Neural cell (in vitro differentiated cells): ENCODE measurements around the gene SFRP4. TPM values are rescaled to one million over a fixed set of nuclear protein-coding genes. Genes with fewer than 3 reads are reported as not detected.

Source experiments
- H2AFZ ChIP-seq: fragments of 200-600, 300-800 bp; sonication (generic), shearing (Covaris generic); 2 replicates; pipeline ENCODE4 v1.6.0; 2014; ENCODE audit warnings: low read depth, mild to moderate bottlenecking, antibody characterized with exemption, low read length, moderate library complexity
- H3F3A ChIP-seq: fragments of 200-600 bp; shearing (Covaris generic); 2 replicates; pipeline ENCODE4 v1.6.1; 2016; ENCODE audit warnings: mild to moderate bottlenecking, moderate library complexity, mixed read lengths, antibody characterized with exemption, low read length; ENCODE audit not compliant: insufficient read depth, poor library complexity, severe bottlenecking
- H3K27ac ChIP-seq: fragments of 200-600, 300-800 bp; sonication (generic), shearing (Covaris generic); 2 replicates; pipeline ENCODE4 v1.5.1; 2014; ENCODE audit warnings: mild to moderate bottlenecking, low read length, moderate library complexity
- H3K27me3 ChIP-seq: fragments of 300-800, 200-600 bp; sonication (generic), shearing (Covaris generic); 2 replicates; pipeline ENCODE4 v1.6.0; 2014; ENCODE audit warnings: mild to moderate bottlenecking, low read depth, low read length, moderate library complexity; ENCODE audit not compliant: insufficient read depth
- H3K36me3 ChIP-seq: fragments of 300-800, 200-600 bp; sonication (generic), shearing (Covaris generic); 2 replicates; pipeline ENCODE4 v1.5.1; 2014; ENCODE audit warnings: mild to moderate bottlenecking, antibody characterized with exemption, low read length, moderate library complexity; ENCODE audit not compliant: insufficient read depth
- H3K4me2 ChIP-seq: fragments of 300-800, 200-600 bp; sonication (generic), shearing (Covaris generic); 2 replicates; pipeline ENCODE4 v1.6.0; 2014; ENCODE audit warnings: mild to moderate bottlenecking, low read length
- H3K4me3 ChIP-seq: fragments of 300-800, 200-600 bp; sonication (generic), shearing (Covaris generic); 2 replicates; pipeline ENCODE4 v1.5.1; 2014; ENCODE audit warnings: mild to moderate bottlenecking, low read length, moderate library complexity
- H3K79me2 ChIP-seq: fragments of 200-600 bp; shearing (Covaris generic); replicated peaks from 2 replicates; pipeline ENCODE4 v1.6.0; 2014; ENCODE audit warnings: mild to moderate bottlenecking, low read length, moderate library complexity; ENCODE audit not compliant: insufficient read depth
- H3K9ac ChIP-seq: fragments of 300-800, 200-600 bp; sonication (generic), shearing (Covaris generic); 2 replicates; pipeline ENCODE4 v1.6.1; 2016; ENCODE audit warnings: mild to moderate bottlenecking, low read length, mixed read lengths
- H3K9me2 ChIP-seq: fragments of 200-600 bp; shearing (Covaris generic); 2 replicates; pipeline ENCODE4 v1.6.1; 2016; ENCODE audit warnings: mild to moderate bottlenecking, low read length, mixed read lengths; ENCODE audit not compliant: insufficient read depth
- H3K9me3 ChIP-seq: fragments of 200-600, 300-800 bp; sonication (generic), shearing (Covaris generic); 2 replicates; pipeline ENCODE4 v1.6.1; 2016; ENCODE audit warnings: mild to moderate bottlenecking, mixed run types, low read length, moderate library complexity, mixed read lengths
- H4K20me1 ChIP-seq: fragments of 200-600 bp; shearing (Covaris generic); 2 replicates; pipeline ENCODE4 v1.6.1; 2016; ENCODE audit warnings: mild to moderate bottlenecking, mixed run types; ENCODE audit not compliant: insufficient read depth
- EP300 ChIP-seq: fragments of 450-650 bp; conservative IDR thresholded peaks from 2 replicates; pipeline ENCODE4 v1.6.1; 2014; ENCODE audit warnings: antibody characterized with exemption, mild to moderate bottlenecking, moderate library complexity; ENCODE audit not compliant: poor library complexity, severe bottlenecking
- EZH2 ChIP-seq: fragments of 200-600, 300-800 bp; shearing (Covaris generic), sonication (generic); IDR thresholded peaks from 2 replicates; pipeline ENCODE4 v1.6.1; 2014; ENCODE audit warnings: antibody characterized with exemption, low read length, borderline replicate concordance, mild to moderate bottlenecking; ENCODE audit not compliant: insufficient read depth, poor library complexity, severe bottlenecking
- MXI1 ChIP-seq: fragments of 450-650 bp; conservative IDR thresholded peaks from 2 replicates; pipeline ENCODE4 v1.6.1; 2014; ENCODE audit warnings: antibody characterized with exemption, mild to moderate bottlenecking; ENCODE audit not compliant: poor library complexity, severe bottlenecking
- POLR2AphosphoS5 ChIP-seq: IDR thresholded peaks from 2 replicates; pipeline ENCODE4 v1.6.1; 2012
- RAD21 ChIP-seq: fragments of 450-650 bp; conservative IDR thresholded peaks from 2 replicates; pipeline ENCODE4 v1.6.1; 2014; ENCODE audit warnings: antibody characterized with exemption, mild to moderate bottlenecking, moderate library complexity
- SMC3 ChIP-seq: fragments of 450-650 bp; conservative IDR thresholded peaks from 2 replicates; pipeline ENCODE4 v1.6.1; 2014; ENCODE audit warnings: antibody characterized with exemption, mild to moderate bottlenecking, moderate library complexity; ENCODE audit not compliant: poor library complexity
- TAF1 ChIP-seq: IDR thresholded peaks from 2 replicates; pipeline ENCODE4 v1.6.1; 2012; ENCODE audit warnings: low read depth
- polyA plus RNA-seq: library from polyadenylated mRNA; depleted of rRNA; stranded (reverse); fragments of >200 nt; gene quantifications from 2 replicates; pipeline ENCODE4 v1.2.3, GENCODE V29; 2014
- TF ChIP-seq, protein P1 (sequence below): fragments of 450-650 bp; IDR thresholded peaks from 2 replicates; pipeline ENCODE4 v1.5.1; 2014; ENCODE audit warnings: antibody characterized with exemption, mild to moderate bottlenecking, moderate library complexity; ENCODE audit not compliant: poor library complexity, severe bottlenecking
- TF ChIP-seq, protein P2 (sequence below): IDR thresholded peaks from 2 replicates; pipeline ENCODE4 v1.6.1; 2012; ENCODE audit warnings: borderline replicate concordance

The SFRP4 gene
- polyA plus RNA-seq, 1 donor from 2014 or later, result not detected

DNA sequence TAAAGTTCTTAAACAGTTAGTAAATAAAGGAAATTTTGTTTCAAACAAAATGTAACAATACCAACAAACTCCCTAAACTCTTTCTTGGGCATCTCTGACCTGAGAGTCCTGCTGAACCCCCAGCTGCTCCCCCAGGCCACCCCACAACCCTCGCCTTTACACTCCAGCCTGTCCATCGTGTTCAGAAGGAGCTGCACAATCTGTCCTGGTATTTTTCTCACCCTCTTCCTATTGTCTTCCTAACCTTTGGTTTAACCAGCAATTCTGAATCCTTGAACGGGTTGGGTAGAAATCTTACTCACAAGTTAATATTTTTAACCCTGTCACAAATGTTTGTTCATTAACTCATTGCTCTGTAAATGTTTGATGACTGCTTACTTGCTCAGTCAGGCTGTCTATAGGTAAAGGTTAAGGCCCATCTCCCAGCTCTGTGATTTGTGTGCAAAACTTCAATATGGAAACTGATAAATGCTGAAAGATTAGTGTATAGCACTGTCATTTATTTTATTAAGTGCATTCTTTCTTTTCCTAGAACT, 16.8 kb downstream of the SFRP4 start:
- H3K9me2 ChIP-seq, result no peaks in the 10 kb centered on the region
- no peak overlapping the region for H3K4me2 ChIP-seq
- no peaks in the 10 kb centered on the region for H3F3A ChIP-seq
- no peaks in the 10 kb centered on the region for H3K79me2 ChIP-seq
- H3K9ac ChIP-seq, result no peak overlapping the region
- no peaks in the 10 kb centered on the region for H3K36me3 ChIP-seq
- no peaks in the 10 kb centered on the region for H3K9me3 ChIP-seq
- TF ChIP-seq EP300 (no peak), POLR2AphosphoS5 (no peak), TAF1 (no peak), SMC3 (no peak)
- TF ChIP-seq, protein P1, sequence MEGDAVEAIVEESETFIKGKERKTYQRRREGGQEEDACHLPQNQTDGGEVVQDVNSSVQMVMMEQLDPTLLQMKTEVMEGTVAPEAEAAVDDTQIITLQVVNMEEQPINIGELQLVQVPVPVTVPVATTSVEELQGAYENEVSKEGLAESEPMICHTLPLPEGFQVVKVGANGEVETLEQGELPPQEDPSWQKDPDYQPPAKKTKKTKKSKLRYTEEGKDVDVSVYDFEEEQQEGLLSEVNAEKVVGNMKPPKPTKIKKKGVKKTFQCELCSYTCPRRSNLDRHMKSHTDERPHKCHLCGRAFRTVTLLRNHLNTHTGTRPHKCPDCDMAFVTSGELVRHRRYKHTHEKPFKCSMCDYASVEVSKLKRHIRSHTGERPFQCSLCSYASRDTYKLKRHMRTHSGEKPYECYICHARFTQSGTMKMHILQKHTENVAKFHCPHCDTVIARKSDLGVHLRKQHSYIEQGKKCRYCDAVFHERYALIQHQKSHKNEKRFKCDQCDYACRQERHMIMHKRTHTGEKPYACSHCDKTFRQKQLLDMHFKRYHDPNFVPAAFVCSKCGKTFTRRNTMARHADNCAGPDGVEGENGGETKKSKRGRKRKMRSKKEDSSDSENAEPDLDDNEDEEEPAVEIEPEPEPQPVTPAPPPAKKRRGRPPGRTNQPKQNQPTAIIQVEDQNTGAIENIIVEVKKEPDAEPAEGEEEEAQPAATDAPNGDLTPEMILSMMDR, result no peak
- TF ChIP-seq, protein P2, sequence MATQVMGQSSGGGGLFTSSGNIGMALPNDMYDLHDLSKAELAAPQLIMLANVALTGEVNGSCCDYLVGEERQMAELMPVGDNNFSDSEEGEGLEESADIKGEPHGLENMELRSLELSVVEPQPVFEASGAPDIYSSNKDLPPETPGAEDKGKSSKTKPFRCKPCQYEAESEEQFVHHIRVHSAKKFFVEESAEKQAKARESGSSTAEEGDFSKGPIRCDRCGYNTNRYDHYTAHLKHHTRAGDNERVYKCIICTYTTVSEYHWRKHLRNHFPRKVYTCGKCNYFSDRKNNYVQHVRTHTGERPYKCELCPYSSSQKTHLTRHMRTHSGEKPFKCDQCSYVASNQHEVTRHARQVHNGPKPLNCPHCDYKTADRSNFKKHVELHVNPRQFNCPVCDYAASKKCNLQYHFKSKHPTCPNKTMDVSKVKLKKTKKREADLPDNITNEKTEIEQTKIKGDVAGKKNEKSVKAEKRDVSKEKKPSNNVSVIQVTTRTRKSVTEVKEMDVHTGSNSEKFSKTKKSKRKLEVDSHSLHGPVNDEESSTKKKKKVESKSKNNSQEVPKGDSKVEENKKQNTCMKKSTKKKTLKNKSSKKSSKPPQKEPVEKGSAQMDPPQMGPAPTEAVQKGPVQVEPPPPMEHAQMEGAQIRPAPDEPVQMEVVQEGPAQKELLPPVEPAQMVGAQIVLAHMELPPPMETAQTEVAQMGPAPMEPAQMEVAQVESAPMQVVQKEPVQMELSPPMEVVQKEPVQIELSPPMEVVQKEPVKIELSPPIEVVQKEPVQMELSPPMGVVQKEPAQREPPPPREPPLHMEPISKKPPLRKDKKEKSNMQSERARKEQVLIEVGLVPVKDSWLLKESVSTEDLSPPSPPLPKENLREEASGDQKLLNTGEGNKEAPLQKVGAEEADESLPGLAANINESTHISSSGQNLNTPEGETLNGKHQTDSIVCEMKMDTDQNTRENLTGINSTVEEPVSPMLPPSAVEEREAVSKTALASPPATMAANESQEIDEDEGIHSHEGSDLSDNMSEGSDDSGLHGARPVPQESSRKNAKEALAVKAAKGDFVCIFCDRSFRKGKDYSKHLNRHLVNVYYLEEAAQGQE, result no peak
- H3K4me3 ChIP-seq, result no peak overlapping the region
- no peaks in the 10 kb centered on the region for H3K27me3 ChIP-seq
- no peak overlapping the region for H3K27ac ChIP-seq
- no peak overlapping the region for H2AFZ ChIP-seq
- H4K20me1 ChIP-seq, result no peaks in the 10 kb centered on the region

DNA sequence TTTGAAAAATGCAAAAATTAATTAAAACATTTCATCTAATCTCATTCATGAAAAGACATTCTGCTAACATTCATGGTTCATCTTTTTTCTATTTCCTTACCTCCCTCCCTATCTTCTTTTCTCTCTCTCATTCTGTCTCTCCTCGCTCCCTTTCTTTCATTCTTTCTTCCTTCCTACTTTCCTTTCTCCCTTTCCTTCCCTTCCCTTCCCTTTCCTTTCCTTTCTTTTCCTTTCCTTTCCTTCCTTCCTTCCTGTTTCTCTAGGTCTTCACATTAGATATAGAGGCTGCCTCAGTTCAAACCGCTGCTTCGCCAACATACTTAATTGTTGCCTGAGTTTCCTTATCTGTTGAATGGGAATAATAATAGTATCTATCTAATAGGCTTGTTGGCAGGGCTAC, 21.9 kb downstream of the SFRP4 start:
- H3F3A ChIP-seq, result no peaks in the 10 kb centered on the region
- H2AFZ ChIP-seq, result no peak overlapping the region
- H3K79me2 ChIP-seq, result no peaks in the 10 kb centered on the region
- H3K36me3 ChIP-seq, result no peaks in the 10 kb centered on the region
- no peaks in the 10 kb centered on the region for H3K9me2 ChIP-seq
- no peak overlapping the region for H3K4me2 ChIP-seq
- TF ChIP-seq RAD21 (no peak), EZH2 (no peak), SMC3 (no peak), TAF1 (no peak), POLR2AphosphoS5 (no peak), EP300 (no peak), MXI1 (no peak)
- TF ChIP-seq, protein P1, result no peak
- TF ChIP-seq, protein P2, result no peak
- H3K27ac ChIP-seq, result no peak overlapping the region
- no peak overlapping the region for H3K9ac ChIP-seq
- no peaks in the 10 kb centered on the region for H3K27me3 ChIP-seq
- H3K4me3 ChIP-seq, result no peak overlapping the region
- H3K9me3 ChIP-seq, result no peaks in the 10 kb centered on the region
- H4K20me1 ChIP-seq, result no peaks in the 10 kb centered on the region
